ENCODE measurements around the gene HOXD13.

The HOXD13 gene

GRCh38 chr2:176068419-176068832, 24.1 kb upstream of the HOXD13 start:
- ChIA-PET POLR2A (no interaction called here), CTCF (no interaction called here)
- Histone ChIP-seq H3K4me3 (ENCODE audit: low read depth, low read length) (no peak overlapping the region), H3K4me1 (ENCODE audit: control insufficient read depth, insufficient read depth, low read length) (no peaks in the 10 kb centered on the region), H3K27ac (ENCODE audit: extremely low read depth, low read depth, low read length) (no peak overlapping the region), H3K36me3 (ENCODE audit: control insufficient read depth in 2 of 2, insufficient read depth in 1 of 2, low read length in 2 of 2) (no peaks in the 10 kb centered on the region), H3K9me3 (ENCODE audit: control insufficient read depth, insufficient read depth, low read depth, low read length) (no peaks in the 10 kb centered on the region)
- TF ChIP-seq ZNF626 (tag by site-specific recombination; IDR thresholded peaks at IDR 0.05) = no peak
- no peak for TF ChIP-seq ZNF2 (tag by site-specific recombination; IDR thresholded peaks at IDR 0.05)
- TF ChIP-seq ZNF10 (tag by site-specific recombination; IDR thresholded peaks at IDR 0.05) = no peak
- TF ChIP-seq, protein P1, sequence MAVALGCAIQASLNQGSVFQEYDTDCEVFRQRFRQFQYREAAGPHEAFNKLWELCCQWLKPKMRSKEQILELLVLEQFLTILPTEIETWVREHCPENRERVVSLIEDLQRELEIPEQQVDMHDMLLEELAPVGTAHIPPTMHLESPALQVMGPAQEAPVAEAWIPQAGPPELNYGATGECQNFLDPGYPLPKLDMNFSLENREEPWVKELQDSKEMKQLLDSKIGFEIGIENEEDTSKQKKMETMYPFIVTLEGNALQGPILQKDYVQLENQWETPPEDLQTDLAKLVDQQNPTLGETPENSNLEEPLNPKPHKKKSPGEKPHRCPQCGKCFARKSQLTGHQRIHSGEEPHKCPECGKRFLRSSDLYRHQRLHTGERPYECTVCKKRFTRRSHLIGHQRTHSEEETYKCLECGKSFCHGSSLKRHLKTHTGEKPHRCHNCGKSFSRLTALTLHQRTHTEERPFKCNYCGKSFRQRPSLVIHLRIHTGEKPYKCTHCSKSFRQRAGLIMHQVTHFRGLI (tag by site-specific recombination; IDR thresholded peaks at IDR 0.05) = no peak
- TF ChIP-seq KLF7 (tag by site-specific recombination; IDR thresholded peaks at IDR 0.05; ENCODE audit: borderline replicate concordance) = no peak
- TF ChIP-seq, protein P2, sequence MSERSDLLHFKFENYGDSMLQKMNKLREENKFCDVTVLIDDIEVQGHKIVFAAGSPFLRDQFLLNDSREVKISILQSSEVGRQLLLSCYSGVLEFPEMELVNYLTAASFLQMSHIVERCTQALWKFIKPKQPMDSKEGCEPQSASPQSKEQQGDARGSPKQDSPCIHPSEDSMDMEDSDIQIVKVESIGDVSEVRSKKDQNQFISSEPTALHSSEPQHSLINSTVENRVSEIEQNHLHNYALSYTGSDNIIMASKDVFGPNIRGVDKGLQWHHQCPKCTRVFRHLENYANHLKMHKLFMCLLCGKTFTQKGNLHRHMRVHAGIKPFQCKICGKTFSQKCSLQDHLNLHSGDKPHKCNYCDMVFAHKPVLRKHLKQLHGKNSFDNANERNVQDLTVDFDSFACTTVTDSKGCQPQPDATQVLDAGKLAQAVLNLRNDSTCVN (tag by site-specific recombination; optimal IDR thresholded peaks at IDR 0.05) = no peak
- no peak for TF ChIP-seq YY2 (tag by site-specific recombination; IDR thresholded peaks at IDR 0.05)
- no peak for TF ChIP-seq ZNF202 (tag by site-specific recombination; IDR thresholded peaks at IDR 0.05; ENCODE audit: borderline replicate concordance)
- TF ChIP-seq, protein P3, sequence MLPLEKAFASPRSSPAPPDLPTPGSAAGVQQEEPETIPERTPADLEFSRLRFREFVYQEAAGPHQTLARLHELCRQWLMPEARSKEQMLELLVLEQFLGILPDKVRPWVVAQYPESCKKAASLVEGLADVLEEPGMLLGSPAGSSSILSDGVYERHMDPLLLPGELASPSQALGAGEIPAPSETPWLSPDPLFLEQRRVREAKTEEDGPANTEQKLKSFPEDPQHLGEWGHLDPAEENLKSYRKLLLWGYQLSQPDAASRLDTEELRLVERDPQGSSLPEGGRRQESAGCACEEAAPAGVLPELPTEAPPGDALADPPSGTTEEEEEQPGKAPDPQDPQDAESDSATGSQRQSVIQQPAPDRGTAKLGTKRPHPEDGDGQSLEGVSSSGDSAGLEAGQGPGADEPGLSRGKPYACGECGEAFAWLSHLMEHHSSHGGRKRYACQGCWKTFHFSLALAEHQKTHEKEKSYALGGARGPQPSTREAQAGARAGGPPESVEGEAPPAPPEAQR (tag by site-specific recombination; IDR thresholded peaks at IDR 0.05) = no peak

DNA sequence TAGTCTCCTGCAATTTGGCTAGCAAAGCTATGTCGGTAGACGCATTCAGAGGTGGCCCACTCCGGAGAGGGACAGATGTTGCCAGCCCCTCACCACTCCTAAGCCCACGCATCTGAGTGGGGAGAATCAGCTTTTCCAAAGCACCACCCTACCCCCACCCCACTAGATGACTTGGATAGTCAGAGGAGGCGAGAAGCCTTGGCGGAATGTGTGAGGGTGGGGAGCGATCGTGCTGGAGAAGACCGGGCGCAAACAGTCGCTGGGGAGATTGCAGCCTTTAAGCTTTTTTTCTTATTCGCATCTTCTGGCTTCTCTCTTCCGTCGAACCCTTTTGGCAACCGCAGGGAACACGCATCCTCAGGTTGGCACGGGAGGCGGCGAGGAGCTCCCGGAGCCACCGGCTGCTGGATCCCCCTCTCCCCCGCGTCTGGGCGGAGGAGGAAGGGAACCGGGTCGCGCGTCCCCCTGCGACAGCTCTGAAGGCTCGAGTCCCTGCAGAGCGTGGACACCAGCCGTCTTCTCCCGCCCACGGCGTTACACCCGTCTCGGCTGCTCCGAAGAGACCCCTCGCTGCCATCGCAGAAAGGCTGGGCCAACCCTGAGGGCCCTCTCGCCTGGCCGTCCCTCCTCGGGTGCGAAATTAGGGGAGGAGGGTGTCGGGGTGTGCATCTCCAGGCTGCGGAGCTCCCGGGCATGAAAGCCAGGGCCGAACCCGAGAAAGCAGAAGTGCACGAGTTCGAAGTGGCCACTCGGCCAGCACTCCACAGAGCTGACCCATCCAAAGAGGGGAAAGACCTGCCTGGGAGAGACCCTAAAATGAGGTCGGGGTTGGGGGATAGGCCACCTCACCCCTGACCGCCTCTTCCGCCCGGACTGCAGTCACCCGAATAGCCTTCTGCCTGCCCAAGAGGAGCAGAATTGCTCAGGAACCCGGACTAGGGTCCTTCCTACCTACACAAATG, 20.9 kb upstream of the HOXD13 start:
- H3K9me3 ChIP-seq (ENCODE audit: control insufficient read depth, insufficient read depth, low read depth, low read length) = no peaks in the 10 kb centered on the region
- ChIA-PET CTCF (interaction anchor here (1.0 kb wide), 1 partner anchor 8 kb away, joined by 4 read pairs; no protein-coding TSS in a partner anchor), POLR2A (no interaction called here)
- no peak overlapping the region for H3K27ac ChIP-seq (ENCODE audit: extremely low read depth, low read depth, low read length)
- no peaks in the 10 kb centered on the region for H3K4me1 ChIP-seq (ENCODE audit: control insufficient read depth, insufficient read depth, low read length)
- H3K4me3 ChIP-seq (ENCODE audit: low read depth, low read length) = no peak overlapping the region
- TF ChIP-seq ZNF169 (tag by site-specific recombination; IDR thresholded peaks at IDR 0.05) = no peak
- TF ChIP-seq, protein P4, sequence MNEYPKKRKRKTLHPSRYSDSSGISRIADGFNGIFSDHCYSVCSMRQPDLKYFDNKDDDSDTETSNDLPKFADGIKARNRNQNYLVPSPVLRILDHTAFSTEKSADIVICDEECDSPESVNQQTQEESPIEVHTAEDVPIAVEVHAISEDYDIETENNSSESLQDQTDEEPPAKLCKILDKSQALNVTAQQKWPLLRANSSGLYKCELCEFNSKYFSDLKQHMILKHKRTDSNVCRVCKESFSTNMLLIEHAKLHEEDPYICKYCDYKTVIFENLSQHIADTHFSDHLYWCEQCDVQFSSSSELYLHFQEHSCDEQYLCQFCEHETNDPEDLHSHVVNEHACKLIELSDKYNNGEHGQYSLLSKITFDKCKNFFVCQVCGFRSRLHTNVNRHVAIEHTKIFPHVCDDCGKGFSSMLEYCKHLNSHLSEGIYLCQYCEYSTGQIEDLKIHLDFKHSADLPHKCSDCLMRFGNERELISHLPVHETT (tag by site-specific recombination; IDR thresholded peaks at IDR 0.05) = no peak
- no peak for TF ChIP-seq RBAK (tag by site-specific recombination; IDR thresholded peaks at IDR 0.05)
- TF ChIP-seq BCL6B (tag by site-specific recombination; IDR thresholded peaks at IDR 0.05) = no peak
- no peak for TF ChIP-seq ZNF354C (tag by site-specific recombination; IDR thresholded peaks at IDR 0.05; ENCODE audit: borderline replicate concordance, low read depth)
- no peaks in the 10 kb centered on the region for H3K36me3 ChIP-seq (ENCODE audit: control insufficient read depth in 2 of 2, insufficient read depth in 1 of 2, low read length in 2 of 2)
